Upper lobe of left lung (tissue), 6 donors: ENCODE measurements around the gene THAP8. TPM values are rescaled to one million over a fixed set of nuclear protein-coding genes. Genes with fewer than 3 reads are reported as not detected.

Experiments used
- ATAC-seq, 2 donors: fragments of 200-7000 bp; cut with Tn5 transposase; one replicate each; pipeline ENCODE4 v1.9.1; 2022; ENCODE audit warnings: mild to moderate bottlenecking in 2 of 2, moderate library complexity in 2 of 2; ENCODE audit not compliant: low FRiP score in 2 of 2
- DNase-seq, 2 donors: peaks; one replicate each; pipeline ENCODE4 v3.0.0-alpha.2; 2019 to 2020
- H3K27ac ChIP-seq, 4 donors: fragments of 200-600 bp; sonication (generic); one replicate each; pipeline ENCODE4 v1.5.1; 2016 to 2019
- H3K27me3 ChIP-seq, 4 donors: fragments of 200-600 bp; sonication (generic); one replicate each; pipeline ENCODE4 v1.5.1; 2017 to 2019
- H3K36me3 ChIP-seq, 4 donors: fragments of 200-600 bp; sonication (generic); one replicate each; pipeline ENCODE4 v1.5.1; 2016 to 2019
- H3K4me1 ChIP-seq, 4 donors: fragments of 200-600 bp; sonication (generic); one replicate each; pipeline ENCODE4 v1.5.1; 2018 to 2019
- H3K4me3 ChIP-seq, 4 donors: fragments of 200-600 bp; sonication (generic); one replicate each; pipeline ENCODE4 v1.5.1; 2017 to 2019; ENCODE audit warnings: mild to moderate bottlenecking in 2 of 4, moderate library complexity in 1 of 4
- H3K9me3 ChIP-seq, 4 donors: fragments of 200-600 bp; sonication (generic); one replicate each; pipeline ENCODE4 v1.5.1; 2018 to 2019
- CTCF ChIP-seq, 6 experiments: fragments of 450-650 bp in 4 of 6; fragments of 200-600 bp in 2 of 6; sonication (generic) in 2 of 6; IDR thresholded peaks; one replicate each; pipeline ENCODE4 v1.5.1; 2016 to 2019; ENCODE audit warnings: antibody characterized with exemption in 6 of 6
- EP300 ChIP-seq, 4 donors: sonication (generic); formaldehyde crosslinking; IDR thresholded peaks; one replicate each; pipeline ENCODE4 v1.5.1; 2017; ENCODE audit warnings: antibody characterized with exemption in 4 of 4, control low read depth in 2 of 4
- POLR2A ChIP-seq, 4 donors: fragments of 450-650 bp; IDR thresholded peaks; one replicate each; pipeline ENCODE4 v1.5.1; 2016 to 2017; ENCODE audit warnings: antibody characterized with exemption in 4 of 4, mild to moderate bottlenecking in 2 of 4
- POLR2AphosphoS5 ChIP-seq, 2 donors: sonication (generic); formaldehyde crosslinking; IDR thresholded peaks; one replicate each; pipeline ENCODE4 v1.5.1; 2017; ENCODE audit warnings: antibody characterized with exemption in 2 of 2
- WGBS, 2 donors: methylation state at CpG; one replicate each; pipeline ENCODE4 v1.1.5; 2017 to 2018; 5-methylcytosine and 5-hydroxymethylcytosine counted together
- total RNA-seq, 6 donors: library from RNA; depleted of rRNA in 4 of 6; stranded (reverse); fragments of >200 nt in 4 of 6; gene quantifications; one replicate each; pipeline versions ENCODE4 v1.1.0 to v1.2.1, GENCODE V29; 2016 to 2021
- donor health status: DM: no; HTN: no; CAD: no; lungs with moderate emphysema.
- donor health status: DM: no; HTN: yes; CAD: no; lungs with severe emphysema.

Gene THAP8
- total RNA-seq, 6 donors from 2014 or later: 2.4 to 10.5 (median 7.8) TPM

GRCh38 chr19:36064826-36065225 lies 10.7 kb upstream of the THAP8 start:
- peak in 1 of 2 donors; percentile 28 for ATAC-seq

GRCh38 chr19:36061367-36061766 lies 7.3 kb upstream of the THAP8 start:
- no peaks in the 10 kb centered on the region for H3K36me3 ChIP-seq
- 97 to 100% methylated on average over 1 to 2 of the region's 2 CpGs for WGBS, 2 donors

More at GRCh38 chr19:36064826-36065225, 10.7 kb upstream of the THAP8 start:
- Histone ChIP-seq H3K27me3 (no peaks in the 10 kb centered on the region), H3K27ac (no peak overlapping the region), H3K36me3 (no peaks in the 10 kb centered on the region), H3K4me1 (no peaks in the 10 kb centered on the region), H3K9me3 (no peaks in the 10 kb centered on the region), H3K4me3 (no peak overlapping the region)
- WGBS, 2 donors: 88 to 96% methylated on average over 8 of the region's 8 CpGs
- no peak for DNase-seq
- no peak for TF ChIP-seq EP300 (IDR thresholded peaks at IDR 0.05)
- no peak for TF ChIP-seq CTCF (IDR thresholded peaks at IDR 0.05)
- TF ChIP-seq POLR2AphosphoS5 (IDR thresholded peaks at IDR 0.05): no peak
- TF ChIP-seq POLR2A (IDR thresholded peaks at IDR 0.05): no peak

GRCh38 chr19:36060430-36060829 lies 6.3 kb upstream of the THAP8 start:
- DNase-seq (peak in 1 of 2 donors; percentile 24), ATAC-seq (peak in 1 of 2 donors; percentile 66)
- no peak overlapping the region for H3K4me3 ChIP-seq
- no peaks in the 10 kb centered on the region for H3K9me3 ChIP-seq
- H3K4me1 ChIP-seq: peaks cover 1 to 5% (median 2%) of the 10 kb centered on the region in 4 donors
- H3K27ac ChIP-seq: no peak overlapping the region
- TF ChIP-seq POLR2A (IDR thresholded peaks at IDR 0.05) (no peak), CTCF (IDR thresholded peaks at IDR 0.05) (peak in 5 of 6 experiments; percentile 24 to 45 (median 30))
- H3K27me3 ChIP-seq: no peaks in the 10 kb centered on the region
- 79 to 89% methylated on average over 4 of the region's 4 CpGs for WGBS, 2 donors
- H3K36me3 ChIP-seq: no peaks in the 10 kb centered on the region

More at GRCh38 chr19:36061367-36061766, 7.3 kb upstream of the THAP8 start:
- Histone ChIP-seq H3K4me3 (no peak overlapping the region), H3K4me1 (no peaks in the 10 kb centered on the region), H3K27ac (no peak overlapping the region), H3K9me3 (no peaks in the 10 kb centered on the region), H3K27me3 (no peaks in the 10 kb centered on the region)
- ATAC-seq (no peak), DNase-seq (no peak)
- TF ChIP-seq CTCF (IDR thresholded peaks at IDR 0.05) (no peak), POLR2A (IDR thresholded peaks at IDR 0.05) (no peak), EP300 (IDR thresholded peaks at IDR 0.05) (no peak), POLR2AphosphoS5 (IDR thresholded peaks at IDR 0.05) (no peak)

- TF ChIP-seq POLR2A (IDR thresholded peaks at IDR 0.05) (no peak), CTCF (IDR thresholded peaks at IDR 0.05) (no peak), EP300 (IDR thresholded peaks at IDR 0.05) (no peak), POLR2AphosphoS5 (IDR thresholded peaks at IDR 0.05) (no peak)
- H3K4me1 ChIP-seq: peaks cover 7 to 13% (median 8%) of the 10 kb centered on the region in 4 donors
- no peaks in the 10 kb centered on the region for H3K27me3 ChIP-seq
- no peaks in the 10 kb centered on the region for H3K9me3 ChIP-seq
- no peaks in the 10 kb centered on the region for H3K36me3 ChIP-seq
- ATAC-seq (no peak), DNase-seq (no peak)
- WGBS, 2 donors: 80 to 81% methylated on average over 6 of the region's 6 CpGs
- H3K4me3 ChIP-seq: no peak overlapping the region
- H3K27ac ChIP-seq: no peak overlapping the region
Measured at GRCh38 chr19:36059180-36059910, 5.3 kb upstream of the THAP8 start.
